ENCODE results near the gene EDC4.
"Not testable (repeated sequence)": the region's sequence is repeated elsewhere in the genome, so short reads cannot be mapped to it uniquely, and the experiment has no call there.

Gene EDC4

DNA sequence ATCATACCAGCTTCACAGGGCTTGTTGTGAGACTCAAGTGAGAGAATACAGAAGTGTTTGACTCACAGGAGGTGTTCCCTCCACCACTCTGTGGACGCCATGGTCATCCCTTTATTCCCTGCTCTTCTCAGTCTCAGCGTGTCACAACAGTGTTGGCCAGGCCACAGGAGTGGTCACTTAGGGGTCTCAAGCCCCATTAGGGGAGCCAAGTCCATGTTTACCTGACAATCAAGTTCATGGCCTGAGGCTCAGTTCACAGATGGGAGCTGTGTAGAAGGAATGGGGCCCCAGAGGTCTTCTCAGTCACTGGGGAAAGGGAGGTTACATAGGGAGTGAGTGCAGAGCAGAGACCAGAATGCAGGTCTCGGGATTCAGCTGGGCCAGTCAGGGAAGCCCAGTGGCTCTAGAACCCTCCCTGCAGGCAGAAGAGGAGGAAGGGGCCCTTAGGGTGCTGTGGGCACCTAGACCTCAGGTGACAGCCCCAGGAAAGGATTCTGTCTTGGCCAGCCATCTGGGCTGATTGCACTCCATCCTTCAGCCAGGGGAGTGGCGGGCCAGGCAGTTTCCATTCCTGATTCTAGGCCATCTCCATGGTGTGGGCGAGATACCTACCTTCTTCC lies 15.8 kb upstream of the EDC4 start:
- Histone ChIP-seq H3K27ac (ENCODE audit: low read length) (no peak overlapping the region), H3K9me3 (ENCODE audit: insufficient read depth, low read depth, low read length) (no peaks in the 10 kb centered on the region), H3K27me3 (ENCODE audit: insufficient read depth, low read length) (no peaks in the 10 kb centered on the region), H3K9ac (ENCODE audit: low read depth, low read length) (no peak overlapping the region), H3K4me1 (ENCODE audit: insufficient read depth, low read length) (peaks cover 17% of the 10 kb centered on the region), H3K4me3 (ENCODE audit: low read length) (peak overlapping the region; percentile 21; the same call in 1 of the 2 replicates), H3K36me3 (ENCODE audit: insufficient read depth, low read depth, low read length) (peaks cover 18% of the 10 kb centered on the region)

DNA sequence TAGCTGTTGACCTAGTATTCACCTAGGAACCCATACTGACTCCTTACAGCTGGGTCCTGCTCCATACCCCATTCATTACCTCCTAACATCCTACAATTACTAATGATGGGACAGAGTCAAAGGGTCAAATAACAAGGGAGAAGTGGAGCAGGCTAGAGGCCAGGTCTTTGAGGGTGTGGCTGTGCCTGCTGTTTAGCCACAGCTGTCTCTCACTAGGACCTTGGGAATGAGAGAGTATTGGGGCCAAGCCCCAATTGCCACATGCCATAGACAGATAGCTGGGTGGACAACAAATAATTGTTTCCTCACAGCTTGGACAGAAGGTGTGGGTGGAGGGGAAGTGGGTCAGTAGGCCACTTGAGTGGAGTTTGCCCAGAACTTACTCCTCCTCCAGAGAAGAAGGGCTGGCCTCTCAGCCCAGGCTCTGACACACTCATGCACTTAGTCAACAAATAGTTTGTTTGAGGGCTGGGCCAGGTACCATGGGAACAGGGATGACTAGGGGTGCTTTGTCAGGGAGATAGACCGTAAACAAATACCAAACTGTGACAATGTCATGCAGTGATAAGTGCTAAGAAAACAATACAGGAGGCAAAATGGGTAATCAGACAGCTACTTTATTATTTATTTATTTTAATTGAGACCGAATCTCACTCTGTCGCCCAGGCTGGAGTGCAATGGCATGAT lies 15.2 kb upstream of the EDC4 start:
- peak overlapping the region; percentile 47; the same call in 1 of the 2 replicates for H3K9ac ChIP-seq (ENCODE audit: low read depth, low read length)
- H3K9me3 ChIP-seq (ENCODE audit: insufficient read depth, low read depth, low read length): no peaks in the 10 kb centered on the region
- peaks cover 18% of the 10 kb centered on the region for H3K36me3 ChIP-seq (ENCODE audit: insufficient read depth, low read depth, low read length)
- peaks cover 17% of the 10 kb centered on the region for H3K4me1 ChIP-seq (ENCODE audit: insufficient read depth, low read length)
- peak overlapping the region; percentile 21; the same call in 1 of the 2 replicates for H3K4me3 ChIP-seq (ENCODE audit: low read length)
- no peaks in the 10 kb centered on the region for H3K27me3 ChIP-seq (ENCODE audit: insufficient read depth, low read length)
- H3K27ac ChIP-seq (ENCODE audit: low read length): no peak overlapping the region

DNA sequence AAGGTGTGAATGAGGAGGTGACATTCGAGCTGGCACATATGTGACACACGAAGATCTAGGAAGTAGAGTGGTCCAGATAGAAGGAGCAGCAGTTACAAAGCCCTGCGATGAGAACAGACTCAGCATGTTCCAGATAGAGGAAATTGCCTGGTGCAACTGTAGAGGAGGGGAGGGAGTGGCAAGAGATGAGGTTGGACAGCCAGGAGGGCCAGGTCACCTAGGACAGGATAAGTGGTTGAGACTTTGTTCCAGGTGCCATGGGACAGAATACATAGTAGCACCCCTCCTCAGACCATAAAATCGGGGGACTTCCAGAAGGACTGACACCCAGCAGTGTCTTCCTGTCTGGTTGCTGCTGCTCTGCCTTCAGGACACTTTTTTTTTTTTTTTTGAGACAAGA lies 14.4 kb upstream of the EDC4 start:
- no peak overlapping the region; the same call in 1 of the 2 replicates for H3K9ac ChIP-seq (ENCODE audit: low read depth, low read length)
- peaks cover 17% of the 10 kb centered on the region for H3K4me1 ChIP-seq (ENCODE audit: insufficient read depth, low read length)
- H3K27me3 ChIP-seq (ENCODE audit: insufficient read depth, low read length): no peaks in the 10 kb centered on the region
- H3K36me3 ChIP-seq (ENCODE audit: insufficient read depth, low read depth, low read length): peaks cover 18% of the 10 kb centered on the region
- H3K4me3 ChIP-seq (ENCODE audit: low read length): no peak overlapping the region
- no peak overlapping the region for H3K27ac ChIP-seq (ENCODE audit: low read length)
- no peaks in the 10 kb centered on the region for H3K9me3 ChIP-seq (ENCODE audit: insufficient read depth, low read depth, low read length)

DNA sequence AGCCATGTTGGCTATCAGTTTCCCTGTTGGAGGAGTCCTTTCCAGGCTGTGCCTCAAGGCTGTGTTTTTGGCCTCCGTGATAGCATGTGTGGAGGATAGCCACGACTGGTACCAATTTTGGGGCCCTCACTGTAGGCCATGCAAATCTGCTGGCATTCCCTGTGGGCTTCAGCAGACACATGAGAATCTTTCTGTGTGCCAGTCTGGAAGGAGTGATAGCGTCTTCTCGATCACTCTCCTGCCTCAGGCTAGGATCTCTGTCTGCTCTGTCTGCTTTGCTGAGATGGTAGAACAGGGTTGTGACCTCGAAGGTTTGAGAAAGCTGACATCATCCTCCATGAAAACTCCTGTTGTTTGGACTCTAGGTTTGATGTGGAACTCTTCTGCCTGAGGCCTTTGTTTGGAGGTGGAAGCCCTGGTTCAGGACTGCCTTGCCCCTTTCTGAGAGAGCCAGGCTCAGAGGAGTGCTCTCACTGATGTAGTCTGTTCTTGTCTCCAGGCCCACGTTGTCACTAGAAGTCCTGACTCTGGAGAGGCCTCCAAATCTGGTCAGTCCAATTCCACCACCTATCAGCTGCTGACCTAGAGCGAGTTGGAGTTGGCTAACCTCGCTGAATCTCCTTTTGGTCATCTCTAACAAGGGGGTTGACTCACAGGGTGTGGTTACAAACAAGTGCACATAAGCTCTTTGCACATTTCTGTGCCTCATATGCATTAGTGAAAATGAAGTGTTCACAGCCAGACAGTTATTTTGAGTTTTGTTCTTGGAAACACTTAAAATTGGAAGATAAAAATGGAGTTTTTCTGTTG lies 12.1 kb upstream of the EDC4 start:
- H3K27ac ChIP-seq (ENCODE audit: low read length): no peak overlapping the region
- no peak overlapping the region for H3K9ac ChIP-seq (ENCODE audit: low read depth, low read length)
- peaks cover 22% of the 10 kb centered on the region for H3K36me3 ChIP-seq (ENCODE audit: insufficient read depth, low read depth, low read length)
- H3K4me3 ChIP-seq (ENCODE audit: low read length): no peak overlapping the region
- H3K4me1 ChIP-seq (ENCODE audit: insufficient read depth, low read length): peaks cover 11% of the 10 kb centered on the region
- H3K27me3 ChIP-seq (ENCODE audit: insufficient read depth, low read length): no peaks in the 10 kb centered on the region
- H3K9me3 ChIP-seq (ENCODE audit: insufficient read depth, low read depth, low read length): no peaks in the 10 kb centered on the region

DNA sequence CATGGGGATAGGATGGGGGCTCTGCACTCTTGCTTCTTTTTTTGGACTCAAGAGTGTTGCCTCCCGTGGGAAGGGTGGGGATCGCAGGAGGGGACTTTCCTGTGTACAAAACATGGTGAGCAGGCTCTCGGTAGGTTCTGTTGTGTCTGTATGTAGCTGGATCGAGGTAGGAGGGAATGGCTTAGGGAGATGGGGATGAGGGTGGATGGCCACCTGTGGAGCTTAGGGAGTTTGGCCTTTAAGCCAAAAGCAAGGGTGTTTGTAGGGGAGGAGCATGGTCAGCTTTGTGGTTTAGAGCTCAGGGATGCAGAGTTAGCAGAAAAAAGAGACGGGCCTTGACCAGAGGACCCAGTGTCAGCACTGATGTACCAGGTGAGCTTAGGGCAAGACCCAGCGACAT lies 11.0 kb upstream of the EDC4 start:
- no peaks in the 10 kb centered on the region for H3K9me3 ChIP-seq (ENCODE audit: insufficient read depth, low read depth, low read length)
- H3K4me1 ChIP-seq (ENCODE audit: insufficient read depth, low read length): peaks cover 8% of the 10 kb centered on the region
- H3K36me3 ChIP-seq (ENCODE audit: insufficient read depth, low read depth, low read length): peaks cover 33% of the 10 kb centered on the region
- no peaks in the 10 kb centered on the region for H3K27me3 ChIP-seq (ENCODE audit: insufficient read depth, low read length)
- no peak overlapping the region for H3K27ac ChIP-seq (ENCODE audit: low read length)
- no peak overlapping the region for H3K9ac ChIP-seq (ENCODE audit: low read depth, low read length)
- no peak overlapping the region for H3K4me3 ChIP-seq (ENCODE audit: low read length)

DNA sequence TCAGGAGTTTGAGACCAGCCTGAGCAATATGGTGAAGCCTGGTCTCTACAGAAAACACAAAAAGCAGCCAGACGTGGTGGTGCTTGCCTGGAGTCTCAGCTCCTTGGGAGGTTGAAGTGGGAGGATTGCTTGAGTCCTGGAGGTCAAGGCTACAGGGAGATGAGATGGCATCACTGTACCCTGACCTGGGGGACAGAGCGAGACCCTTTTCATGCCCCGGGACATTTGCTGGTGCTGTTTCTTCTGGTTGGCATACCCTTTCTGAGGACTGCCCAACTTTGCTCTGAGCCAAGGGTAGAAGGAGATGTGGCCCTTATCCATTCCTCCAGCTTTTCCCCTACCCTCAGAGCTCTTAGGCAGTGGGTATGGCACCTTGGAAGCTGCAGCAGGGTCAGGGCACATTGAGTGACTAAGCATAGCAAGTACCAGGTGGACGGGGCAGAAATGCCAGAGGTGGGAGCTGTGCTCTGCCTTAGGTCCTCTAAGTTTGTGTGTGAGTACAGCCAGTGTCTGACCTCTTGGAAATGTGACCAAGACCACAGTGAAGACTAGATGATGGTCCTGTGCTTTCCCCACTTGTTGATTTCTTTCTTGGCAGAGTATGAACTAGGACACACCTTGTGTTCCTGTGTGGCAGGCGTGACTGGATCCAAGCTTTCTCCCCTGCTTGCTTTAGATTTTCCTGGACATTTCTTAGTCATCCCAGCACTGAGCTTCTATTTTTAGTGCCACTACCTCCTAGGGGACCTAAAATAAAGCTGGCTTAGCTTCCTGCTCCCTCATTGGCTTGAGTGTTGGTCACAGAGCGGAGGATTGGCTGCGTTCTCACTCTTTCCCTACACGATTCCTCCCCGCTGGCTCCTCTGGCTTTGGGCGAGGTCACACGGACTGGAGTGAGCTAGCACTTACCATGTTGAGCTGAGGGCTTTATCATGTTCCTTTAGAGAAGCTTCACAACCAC lies 9.9 kb upstream of the EDC4 start:
- H3K27ac ChIP-seq (ENCODE audit: low read length): no peak overlapping the region
- peaks cover 44% of the 10 kb centered on the region for H3K36me3 ChIP-seq (ENCODE audit: insufficient read depth, low read depth, low read length)

DNA sequence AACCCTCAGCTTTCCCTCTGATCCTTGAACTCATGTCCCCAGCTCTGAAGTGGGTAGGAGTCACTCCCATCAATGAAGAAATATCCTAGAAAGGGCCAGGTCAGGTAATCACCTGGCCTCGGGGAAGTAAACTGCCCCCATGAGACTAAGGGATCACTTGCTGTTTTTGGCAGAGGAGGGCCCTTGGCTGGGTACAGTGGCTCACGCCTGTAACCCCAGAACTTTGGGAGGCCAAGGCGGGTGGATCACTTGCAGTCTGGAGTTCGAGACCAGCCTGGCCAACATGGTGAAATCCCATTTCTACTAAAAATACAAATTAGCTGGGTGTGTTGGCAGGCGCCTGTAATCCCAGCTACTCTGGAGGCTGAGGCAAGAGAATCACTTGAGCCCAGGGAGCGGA lies 8.8 kb upstream of the EDC4 start:
- not testable (repeated sequence) for H3K4me1 ChIP-seq (ENCODE audit: insufficient read depth, low read length); H3K27me3 ChIP-seq (ENCODE audit: insufficient read depth, low read length); H3K4me3 ChIP-seq (ENCODE audit: low read length); H3K9me3 ChIP-seq (ENCODE audit: insufficient read depth, low read depth, low read length); H3K9ac ChIP-seq (ENCODE audit: low read depth, low read length); H3K27ac ChIP-seq (ENCODE audit: low read length)
- H3K36me3 ChIP-seq (ENCODE audit: insufficient read depth, low read depth, low read length): peaks cover 55% of the 10 kb centered on the region

More for the DNA sequence above, 9.9 kb upstream of the EDC4 start:
- no peaks in the 10 kb centered on the region for H3K27me3 ChIP-seq (ENCODE audit: insufficient read depth, low read length)
- H3K4me3 ChIP-seq (ENCODE audit: low read length): no peak overlapping the region
- no peaks in the 10 kb centered on the region for H3K4me1 ChIP-seq (ENCODE audit: insufficient read depth, low read length)
- H3K9me3 ChIP-seq (ENCODE audit: insufficient read depth, low read depth, low read length): no peaks in the 10 kb centered on the region
- H3K9ac ChIP-seq (ENCODE audit: low read depth, low read length): no peak overlapping the region

DNA sequence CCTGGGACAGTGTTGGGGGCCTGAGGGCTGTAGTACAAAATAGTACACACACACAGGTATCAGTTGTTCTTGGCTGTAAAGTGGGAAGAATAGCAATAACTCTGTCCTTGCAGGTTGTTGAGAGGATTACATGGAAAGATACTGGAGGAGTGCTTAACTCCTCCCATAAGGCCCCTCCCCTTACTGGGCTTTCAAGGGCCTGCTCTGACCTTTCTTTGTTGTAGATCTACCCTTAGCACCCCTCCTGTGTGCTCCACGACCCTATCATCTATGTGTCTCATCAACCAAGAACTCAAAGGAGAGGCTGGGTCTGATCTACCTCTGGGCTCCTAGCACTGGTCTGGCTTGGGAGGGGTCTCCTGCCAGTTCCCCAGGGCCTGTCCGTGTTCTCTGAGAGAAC lies 8.3 kb upstream of the EDC4 start:
- H3K36me3 ChIP-seq (ENCODE audit: insufficient read depth, low read depth, low read length): peaks cover 60% of the 10 kb centered on the region
- H3K9ac ChIP-seq (ENCODE audit: low read depth, low read length): no peak overlapping the region
- H3K27me3 ChIP-seq (ENCODE audit: insufficient read depth, low read length): no peaks in the 10 kb centered on the region
- H3K9me3 ChIP-seq (ENCODE audit: insufficient read depth, low read depth, low read length): no peaks in the 10 kb centered on the region
- no peak overlapping the region for H3K27ac ChIP-seq (ENCODE audit: low read length)
- H3K4me1 ChIP-seq (ENCODE audit: insufficient read depth, low read length): no peaks in the 10 kb centered on the region
- no peak overlapping the region for H3K4me3 ChIP-seq (ENCODE audit: low read length)

DNA sequence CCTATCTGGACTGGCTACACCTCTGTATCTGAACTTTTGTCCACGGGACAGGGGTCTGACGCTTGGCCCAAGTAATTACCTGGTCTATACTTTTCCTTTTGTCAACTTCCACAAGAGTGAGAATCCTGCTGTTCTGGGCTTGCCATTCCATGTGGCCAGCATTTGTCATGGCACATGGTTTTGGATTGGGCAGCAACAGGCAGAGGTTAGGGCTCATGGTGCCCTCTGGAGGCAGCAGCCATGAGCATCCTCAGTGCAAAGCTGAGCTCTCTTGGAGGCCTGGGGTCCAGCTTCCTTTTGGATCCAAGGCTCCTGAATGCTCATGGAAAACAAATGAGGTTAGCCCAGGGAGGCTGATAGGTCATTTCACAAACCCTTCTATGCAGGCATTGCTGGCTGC lies 7.5 kb upstream of the EDC4 start:
- Histone ChIP-seq H3K9ac (ENCODE audit: low read depth, low read length) (no peak overlapping the region), H3K36me3 (ENCODE audit: insufficient read depth, low read depth, low read length) (peaks cover 66% of the 10 kb centered on the region), H3K27ac (ENCODE audit: low read length) (no peak overlapping the region), H3K4me3 (ENCODE audit: low read length) (no peak overlapping the region), H3K9me3 (ENCODE audit: insufficient read depth, low read depth, low read length) (no peaks in the 10 kb centered on the region), H3K27me3 (ENCODE audit: insufficient read depth, low read length) (no peaks in the 10 kb centered on the region), H3K4me1 (ENCODE audit: insufficient read depth, low read length) (no peaks in the 10 kb centered on the region)

DNA sequence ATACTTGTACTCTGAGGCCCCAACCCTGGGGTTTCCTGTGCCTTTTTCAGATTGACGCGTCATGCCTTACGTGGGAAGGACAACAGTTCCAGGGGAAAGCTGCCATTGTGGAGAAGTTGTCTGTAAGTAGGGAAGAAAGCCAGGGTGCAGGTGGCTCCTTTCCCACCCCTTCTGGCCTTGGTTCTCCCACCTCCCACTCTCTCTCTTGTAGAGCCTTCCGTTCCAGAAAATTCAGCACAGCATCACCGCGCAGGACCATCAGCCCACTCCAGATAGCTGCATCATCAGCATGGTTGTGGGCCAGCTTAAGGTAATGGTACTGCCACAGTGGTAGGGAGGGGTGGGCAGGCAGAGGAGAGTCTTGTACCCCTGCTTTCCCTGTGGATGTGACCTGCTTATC lies 4.6 kb upstream of the EDC4 start:
- no peak overlapping the region for H3K4me3 ChIP-seq (ENCODE audit: low read length)
- no peak overlapping the region for H3K9ac ChIP-seq (ENCODE audit: low read depth, low read length)
- peaks cover 67% of the 10 kb centered on the region for H3K36me3 ChIP-seq (ENCODE audit: insufficient read depth, low read depth, low read length)
- H3K4me1 ChIP-seq (ENCODE audit: insufficient read depth, low read length): no peaks in the 10 kb centered on the region
- no peaks in the 10 kb centered on the region for H3K9me3 ChIP-seq (ENCODE audit: insufficient read depth, low read depth, low read length)
- H3K27ac ChIP-seq (ENCODE audit: low read length): no peak overlapping the region
- no peaks in the 10 kb centered on the region for H3K27me3 ChIP-seq (ENCODE audit: insufficient read depth, low read length)

DNA sequence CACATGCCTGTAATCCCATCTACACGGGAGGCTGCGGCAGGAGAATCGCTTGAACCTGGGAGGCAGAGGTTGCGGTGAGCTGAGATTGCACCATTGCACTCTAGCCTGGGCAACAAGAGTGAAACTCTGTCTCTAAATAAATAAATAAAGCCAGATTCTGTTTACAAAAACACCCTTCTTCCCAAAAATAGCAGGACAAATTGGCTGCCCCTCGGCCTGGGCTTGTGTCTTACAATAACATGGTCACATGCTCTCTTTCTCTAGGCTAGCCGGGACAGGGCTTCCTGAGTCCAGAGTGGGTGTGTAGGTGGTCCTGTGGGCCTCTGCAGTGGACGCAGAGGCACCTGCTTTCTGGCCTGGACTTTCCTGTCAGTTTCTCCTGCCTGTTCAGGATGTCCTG lies 3.2 kb upstream of the EDC4 start:
- Histone ChIP-seq H3K27me3 (ENCODE audit: insufficient read depth, low read length) (no peaks in the 10 kb centered on the region), H3K9ac (ENCODE audit: low read depth, low read length) (no peak overlapping the region), H3K36me3 (ENCODE audit: insufficient read depth, low read depth, low read length) (peaks cover 65% of the 10 kb centered on the region), H3K4me3 (ENCODE audit: low read length) (no peak overlapping the region), H3K9me3 (ENCODE audit: insufficient read depth, low read depth, low read length) (no peaks in the 10 kb centered on the region), H3K4me1 (ENCODE audit: insufficient read depth, low read length) (0 out of 2 replicates have a peak, but pooled peaks cover 9% of the 10 kb centered on the region), H3K27ac (ENCODE audit: low read length) (no peak overlapping the region)
